MM.1S (cell line): ENCODE results near the gene ZCWPW1.

ENCODE experiments used
- DNase-seq: peaks from one replicate; pipeline ENCODE4 v3.0.0-alpha.2; 2015
- H2AFZ ChIP-seq: fragments of 300-600 bp; sonication (generic); 2 replicates; pipeline ENCODE4 v1.6.0; 2016; ENCODE audit warnings: antibody characterized with exemption, low read length
- H3F3A ChIP-seq: fragments of 300-600 bp; sonication (generic); 2 replicates; pipeline ENCODE4 v1.6.1; 2016; ENCODE audit warnings: mild to moderate bottlenecking, antibody characterized with exemption, low read length, moderate library complexity, mixed read lengths; ENCODE audit not compliant: insufficient read depth
- H3K27ac ChIP-seq: fragments of 300-600 bp; sonication (generic); 2 replicates; pipeline ENCODE4 v1.5.1; 2016; ENCODE audit warnings: mild to moderate bottlenecking, low read length
- H3K27me3 ChIP-seq: fragments of 300-600 bp; sonication (generic); replicated peaks from 2 replicates; pipeline ENCODE4 v1.6.0; 2016; ENCODE audit warnings: low read length; ENCODE audit not compliant: insufficient read depth
- H3K36me3 ChIP-seq: fragments of 300-600 bp; sonication (generic); replicated peaks from 2 replicates; pipeline ENCODE4 v1.6.1; 2016; ENCODE audit warnings: mild to moderate bottlenecking, low read length, mixed read lengths; ENCODE audit not compliant: insufficient read depth
- H3K4me1 ChIP-seq: fragments of 300-600 bp; sonication (generic); 2 replicates; pipeline ENCODE4 v1.6.1; 2016; ENCODE audit warnings: low read length, mixed read lengths
- H3K4me2 ChIP-seq: fragments of 300-600 bp; sonication (generic); 2 replicates; pipeline ENCODE4 v1.6.0; 2016; ENCODE audit warnings: low read depth, low read length
- H3K4me3 ChIP-seq: fragments of 300-600 bp; sonication (generic); 2 replicates; pipeline ENCODE4 v1.5.1; 2016; ENCODE audit warnings: low read length, mixed read lengths
- H3K79me2 ChIP-seq: fragments of 300-600 bp; sonication (generic); 2 replicates; pipeline ENCODE4 v1.6.1; 2016; ENCODE audit warnings: mixed run types, low read length, mixed read lengths
- H3K9ac ChIP-seq: fragments of 300-600 bp; sonication (generic); 2 replicates; pipeline ENCODE4 v1.6.1; 2016; ENCODE audit warnings: low read length, mixed read lengths
- H3K9me2 ChIP-seq: fragments of 300-600 bp; sonication (generic); replicated peaks from 2 replicates; pipeline ENCODE4 v1.6.1; 2016; ENCODE audit warnings: mild to moderate bottlenecking, low read length, mixed read lengths; ENCODE audit not compliant: insufficient read depth
- H3K9me3 ChIP-seq: fragments of 300-600 bp; sonication (generic); replicated peaks from 2 replicates; pipeline ENCODE4 v1.6.1; 2016; ENCODE audit warnings: mild to moderate bottlenecking, low read length, mixed read lengths; ENCODE audit not compliant: insufficient read depth
- H4K20me1 ChIP-seq: fragments of 300-600 bp; sonication (generic); 2 replicates; pipeline ENCODE4 v1.6.1; 2016; ENCODE audit warnings: mild to moderate bottlenecking, low read length, moderate library complexity, mixed read lengths; ENCODE audit not compliant: insufficient read depth
- EZH2 ChIP-seq: fragments of 300-600 bp; sonication (generic); optimal IDR thresholded peaks from 2 replicates; pipeline ENCODE3; 2017; ENCODE audit warnings: low read depth, mild to moderate bottlenecking, antibody characterized with exemption, low read length, mixed read lengths
- EZH2phosphoT487 ChIP-seq: fragments of 300-600 bp; sonication (generic); IDR thresholded peaks from 2 replicates; pipeline ENCODE4 v1.6.1; 2018; ENCODE audit warnings: antibody characterized with exemption, low read length
- TF ChIP-seq, protein P1 (sequence below): fragments of 300-600 bp; sonication (generic); IDR thresholded peaks from 2 replicates; pipeline ENCODE4 v1.5.1; 2016; ENCODE audit warnings: antibody characterized with exemption, low read length, mixed read lengths

ZCWPW1 gene

DNA sequence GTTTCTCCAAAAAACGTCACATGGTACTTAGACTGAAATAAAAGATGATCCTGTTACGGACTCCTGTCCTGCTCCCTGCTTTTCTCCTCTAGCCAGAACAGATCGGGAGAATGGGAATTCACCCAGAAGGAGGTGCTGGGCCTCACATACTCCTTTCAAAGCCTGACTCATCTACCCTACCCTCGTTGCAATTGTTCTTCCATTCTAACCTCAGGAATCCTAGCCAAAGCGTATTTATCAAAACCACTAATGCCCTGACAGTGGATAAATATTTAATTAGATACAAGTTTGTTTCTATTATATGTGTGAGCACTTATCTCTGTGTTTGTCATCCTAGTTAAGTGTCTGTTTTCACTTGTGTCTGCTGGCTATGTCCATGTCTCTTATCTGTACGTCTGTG lies 21.7 kb downstream of the ZCWPW1 start:
- no peaks in the 10 kb centered on the region for H3K79me2 ChIP-seq
- H2AFZ ChIP-seq = no peak overlapping the region
- H3K36me3 ChIP-seq = no peaks in the 10 kb centered on the region
- H3K9me3 ChIP-seq = no peaks in the 10 kb centered on the region
- no peak overlapping the region for H3K4me3 ChIP-seq
- no peak for DNase-seq
- no peak overlapping the region for H3K4me2 ChIP-seq
- H3K27ac ChIP-seq = no peak overlapping the region
- H3K9ac ChIP-seq = no peak overlapping the region
- H3K4me1 ChIP-seq = no peaks in the 10 kb centered on the region
- no peaks in the 10 kb centered on the region for H3F3A ChIP-seq
- no peaks in the 10 kb centered on the region for H4K20me1 ChIP-seq
- TF ChIP-seq, protein P1, sequence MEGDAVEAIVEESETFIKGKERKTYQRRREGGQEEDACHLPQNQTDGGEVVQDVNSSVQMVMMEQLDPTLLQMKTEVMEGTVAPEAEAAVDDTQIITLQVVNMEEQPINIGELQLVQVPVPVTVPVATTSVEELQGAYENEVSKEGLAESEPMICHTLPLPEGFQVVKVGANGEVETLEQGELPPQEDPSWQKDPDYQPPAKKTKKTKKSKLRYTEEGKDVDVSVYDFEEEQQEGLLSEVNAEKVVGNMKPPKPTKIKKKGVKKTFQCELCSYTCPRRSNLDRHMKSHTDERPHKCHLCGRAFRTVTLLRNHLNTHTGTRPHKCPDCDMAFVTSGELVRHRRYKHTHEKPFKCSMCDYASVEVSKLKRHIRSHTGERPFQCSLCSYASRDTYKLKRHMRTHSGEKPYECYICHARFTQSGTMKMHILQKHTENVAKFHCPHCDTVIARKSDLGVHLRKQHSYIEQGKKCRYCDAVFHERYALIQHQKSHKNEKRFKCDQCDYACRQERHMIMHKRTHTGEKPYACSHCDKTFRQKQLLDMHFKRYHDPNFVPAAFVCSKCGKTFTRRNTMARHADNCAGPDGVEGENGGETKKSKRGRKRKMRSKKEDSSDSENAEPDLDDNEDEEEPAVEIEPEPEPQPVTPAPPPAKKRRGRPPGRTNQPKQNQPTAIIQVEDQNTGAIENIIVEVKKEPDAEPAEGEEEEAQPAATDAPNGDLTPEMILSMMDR = no peak
- TF ChIP-seq EZH2phosphoT487 = no peak
- TF ChIP-seq EZH2 = no peak
- H3K9me2 ChIP-seq = no peaks in the 10 kb centered on the region
- no peaks in the 10 kb centered on the region for H3K27me3 ChIP-seq

DNA sequence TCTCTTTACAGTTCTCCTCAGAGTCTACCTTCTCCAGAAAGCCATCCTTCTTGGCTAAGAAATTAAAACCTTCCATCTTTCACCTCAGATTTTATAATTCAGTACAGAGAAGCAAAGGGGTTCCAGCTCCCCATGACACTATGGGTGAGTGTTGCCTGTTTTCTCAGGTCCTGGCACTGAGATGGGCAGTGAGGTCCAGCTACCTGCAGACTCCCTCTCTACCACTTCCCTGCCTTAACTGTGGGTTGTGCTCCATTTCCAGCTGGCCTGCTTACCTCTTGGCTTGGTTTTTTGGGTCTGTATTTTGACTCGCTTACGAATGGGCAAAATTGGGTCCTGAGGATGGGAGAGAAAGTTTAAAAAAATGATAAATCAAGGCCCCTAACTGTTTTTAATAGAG lies 26.3 kb downstream of the ZCWPW1 start:
- Histone ChIP-seq H3K27ac (no peak overlapping the region), H3K4me2 (no peak overlapping the region)

DNA sequence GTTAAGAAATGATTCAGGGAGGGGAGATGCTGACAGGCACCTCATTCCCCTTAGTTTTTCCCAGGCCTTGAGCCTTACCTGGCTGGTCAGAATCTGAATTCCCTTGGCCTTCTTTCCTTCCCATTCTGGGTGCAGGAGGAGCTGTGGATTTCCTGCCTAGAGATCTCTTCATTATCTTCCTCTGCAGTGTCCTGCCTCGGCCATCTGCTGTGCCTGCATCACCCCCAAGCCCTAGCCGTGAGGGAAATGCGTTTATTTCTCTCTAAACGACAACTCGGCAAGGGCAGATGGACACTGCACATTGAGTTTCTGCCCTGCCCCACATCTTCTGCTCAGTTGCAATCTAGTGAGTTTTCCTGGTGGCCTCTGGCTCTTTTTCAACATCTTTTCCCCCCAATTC lies 26.7 kb downstream of the ZCWPW1 start:
- no peaks in the 10 kb centered on the region for H3K9me2 ChIP-seq
- peaks cover 13% of the 10 kb centered on the region for H3K4me1 ChIP-seq
- no peaks in the 10 kb centered on the region for H3K36me3 ChIP-seq
- no peak overlapping the region for H3K4me3 ChIP-seq
- no peak overlapping the region for H2AFZ ChIP-seq
- no peaks in the 10 kb centered on the region for H3K9me3 ChIP-seq
- TF ChIP-seq EZH2 (no peak), EZH2phosphoT487 (no peak)
- TF ChIP-seq, protein P1 = no peak
- peaks cover 15% of the 10 kb centered on the region for H3K27me3 ChIP-seq
- no peaks in the 10 kb centered on the region for H4K20me1 ChIP-seq
- DNase-seq = no peak
- no peaks in the 10 kb centered on the region for H3K79me2 ChIP-seq
- no peak overlapping the region for H3K4me2 ChIP-seq
- H3F3A ChIP-seq = peaks cover 3% of the 10 kb centered on the region
- no peak overlapping the region for H3K9ac ChIP-seq
- H3K27ac ChIP-seq = no peak overlapping the region

More for the DNA sequence above, 26.3 kb downstream of the ZCWPW1 start:
- Histone ChIP-seq H3K4me3 (no peak overlapping the region), H3K4me1 (peaks cover 8% of the 10 kb centered on the region), H3K9ac (no peak overlapping the region), H4K20me1 (no peaks in the 10 kb centered on the region), H2AFZ (no peak overlapping the region), H3K36me3 (no peaks in the 10 kb centered on the region), H3K79me2 (no peaks in the 10 kb centered on the region), H3K9me3 (no peaks in the 10 kb centered on the region), H3K9me2 (no peaks in the 10 kb centered on the region), H3F3A (no peaks in the 10 kb centered on the region), H3K27me3 (peaks cover 15% of the 10 kb centered on the region)
- no peak for DNase-seq
- TF ChIP-seq EZH2phosphoT487 (no peak), EZH2 (no peak)
- TF ChIP-seq, protein P1 = no peak
